Osteocyte (in vitro differentiated cells): ENCODE measurements around the gene PRKCZ. TPM values are rescaled to one million over a fixed set of nuclear protein-coding genes. Genes with fewer than 3 reads are reported as not detected.

Experiments used
- DNase-seq: peaks from one replicate; pipeline ENCODE4 v3.0.0; 2021; ENCODE audit warnings: mixed read lengths; ENCODE audit not compliant: unreplicated experiment; ENCODE audit errors: extremely low spot score
- H3K27ac Mint-ChIP-seq: one replicate; pipeline ENCODE4 v1.8.0; 2021; ENCODE audit warnings: mild to moderate bottlenecking, mixed read lengths; ENCODE audit not compliant: unreplicated experiment
- H3K27me3 Mint-ChIP-seq: one replicate; pipeline ENCODE4 v1.8.0; 2021; ENCODE audit warnings: mixed read lengths; ENCODE audit not compliant: unreplicated experiment
- H3K36me3 Mint-ChIP-seq: one replicate; pipeline ENCODE4 v1.8.0; 2021; ENCODE audit warnings: mixed read lengths; ENCODE audit not compliant: unreplicated experiment
- H3K4me1 Mint-ChIP-seq: one replicate; pipeline ENCODE4 v1.8.0; 2021; ENCODE audit warnings: mixed read lengths; ENCODE audit not compliant: unreplicated experiment
- H3K4me3 Mint-ChIP-seq: one replicate; pipeline ENCODE4 v1.8.0; 2021; ENCODE audit warnings: mild to moderate bottlenecking, moderate library complexity, mixed read lengths; ENCODE audit not compliant: unreplicated experiment
- H3K9me3 Mint-ChIP-seq: one replicate; pipeline ENCODE4 v1.8.0; 2021; ENCODE audit warnings: mixed read lengths; ENCODE audit not compliant: unreplicated experiment
- total RNA-seq: library from RNA; stranded (reverse); gene quantifications from 2 replicates; pipeline ENCODE4 v1.2.1, GENCODE V29; 2021
- TF ChIP-seq, protein P1 (sequence below): fragments of 200-600 bp; sonication (generic); IDR thresholded peaks from 2 replicates; pipeline ENCODE4 v1.5.0; 2021; ENCODE audit warnings: antibody characterized with exemption, mild to moderate bottlenecking, moderate library complexity

PRKCZ gene
- total RNA-seq, 1 donor from 2014 or later: 3.1 TPM

DNA sequence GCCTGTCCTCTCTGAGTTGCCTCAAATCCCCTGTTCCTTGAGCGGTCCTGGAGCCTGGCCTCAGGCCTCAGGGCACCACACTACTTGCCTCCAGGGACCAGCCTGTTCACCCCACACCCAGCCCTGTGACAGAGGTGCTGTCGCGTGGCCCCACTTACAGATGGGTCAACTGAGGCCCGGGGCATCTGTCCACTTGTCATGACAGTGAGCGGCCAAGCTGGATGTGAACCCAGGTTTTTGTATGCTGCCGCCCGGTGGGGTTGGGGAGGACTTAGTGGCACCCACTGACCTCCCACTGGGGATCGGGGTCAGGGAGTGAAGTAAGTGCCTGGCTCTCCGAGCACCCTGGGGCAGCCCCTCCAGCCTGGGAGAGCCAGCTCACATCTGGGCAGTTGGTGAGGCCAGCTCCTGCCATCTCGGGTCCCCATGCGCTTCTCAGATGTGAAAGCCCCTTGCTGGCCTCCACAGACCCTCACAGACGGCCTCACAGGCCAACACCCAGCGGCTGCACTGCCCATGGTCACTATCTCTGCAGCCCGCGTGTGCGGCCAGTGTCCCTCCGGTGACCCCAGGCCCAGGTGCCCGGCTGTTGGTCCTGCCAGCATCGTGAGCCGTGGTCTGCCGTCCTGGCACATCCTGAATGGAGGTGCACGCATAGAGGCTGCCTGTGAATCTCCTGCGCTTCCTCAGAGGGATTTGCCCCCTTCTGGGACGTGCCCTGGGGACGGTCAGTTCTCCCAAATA is 153.6 kb downstream of the PRKCZ start:
- Mint-ChIP-seq H3K27ac (no peak overlapping the region), H3K9me3 (no peaks in the 10 kb centered on the region), H3K4me1 (peaks cover 41% of the 10 kb centered on the region), H3K36me3 (no peaks in the 10 kb centered on the region), H3K27me3 (no peaks in the 10 kb centered on the region), H3K4me3 (no peak overlapping the region)
- no peak for DNase-seq
- TF ChIP-seq, protein P1, sequence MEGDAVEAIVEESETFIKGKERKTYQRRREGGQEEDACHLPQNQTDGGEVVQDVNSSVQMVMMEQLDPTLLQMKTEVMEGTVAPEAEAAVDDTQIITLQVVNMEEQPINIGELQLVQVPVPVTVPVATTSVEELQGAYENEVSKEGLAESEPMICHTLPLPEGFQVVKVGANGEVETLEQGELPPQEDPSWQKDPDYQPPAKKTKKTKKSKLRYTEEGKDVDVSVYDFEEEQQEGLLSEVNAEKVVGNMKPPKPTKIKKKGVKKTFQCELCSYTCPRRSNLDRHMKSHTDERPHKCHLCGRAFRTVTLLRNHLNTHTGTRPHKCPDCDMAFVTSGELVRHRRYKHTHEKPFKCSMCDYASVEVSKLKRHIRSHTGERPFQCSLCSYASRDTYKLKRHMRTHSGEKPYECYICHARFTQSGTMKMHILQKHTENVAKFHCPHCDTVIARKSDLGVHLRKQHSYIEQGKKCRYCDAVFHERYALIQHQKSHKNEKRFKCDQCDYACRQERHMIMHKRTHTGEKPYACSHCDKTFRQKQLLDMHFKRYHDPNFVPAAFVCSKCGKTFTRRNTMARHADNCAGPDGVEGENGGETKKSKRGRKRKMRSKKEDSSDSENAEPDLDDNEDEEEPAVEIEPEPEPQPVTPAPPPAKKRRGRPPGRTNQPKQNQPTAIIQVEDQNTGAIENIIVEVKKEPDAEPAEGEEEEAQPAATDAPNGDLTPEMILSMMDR: no peak

DNA sequence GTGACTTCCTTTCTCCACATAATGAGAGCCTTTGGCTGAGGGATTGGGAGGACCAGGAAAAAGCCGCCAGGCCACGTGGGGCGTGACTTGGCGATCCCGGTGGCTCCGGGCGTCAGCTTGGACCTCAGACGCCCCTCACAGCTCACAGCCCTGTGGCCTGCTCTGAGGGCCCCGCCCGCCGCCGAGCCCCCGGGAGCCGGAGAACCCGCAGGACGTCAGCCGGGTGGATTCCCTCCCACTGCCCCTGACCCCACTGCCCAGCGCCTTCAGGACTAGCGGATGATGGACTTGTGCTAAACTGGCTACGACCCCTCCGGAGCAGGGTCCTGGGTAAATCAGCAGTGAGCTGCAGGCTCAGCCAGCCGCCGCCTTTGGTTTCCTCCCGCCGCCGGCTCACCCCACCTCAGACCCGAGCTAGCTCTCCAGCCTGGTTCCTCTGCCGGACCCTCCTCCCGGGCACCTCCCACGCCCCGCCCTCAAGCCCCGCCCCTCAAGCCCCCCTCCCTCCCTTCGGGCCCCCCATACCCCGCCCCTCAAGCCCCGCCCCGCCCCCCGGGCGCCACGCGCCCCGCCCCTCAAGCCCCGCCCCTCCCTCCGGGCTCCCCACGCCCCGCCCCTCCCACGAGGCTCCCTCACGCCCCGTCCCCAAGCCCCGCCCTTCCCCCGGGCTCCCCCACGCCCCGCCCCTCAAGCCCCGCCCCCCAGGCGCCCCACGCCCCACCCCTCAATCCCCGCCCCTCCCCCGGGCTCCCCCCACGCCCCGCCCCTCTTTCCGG is 154.4 kb downstream of the PRKCZ start:
- TF ChIP-seq, protein P1: no peak
- DNase-seq: no peak
- Mint-ChIP-seq H3K9me3 (no peaks in the 10 kb centered on the region), H3K36me3 (no peaks in the 10 kb centered on the region), H3K4me1 (peaks cover 43% of the 10 kb centered on the region), H3K27me3 (no peaks in the 10 kb centered on the region), H3K4me3 (peak overlapping the region; percentile 71), H3K27ac (no peak overlapping the region)

DNA sequence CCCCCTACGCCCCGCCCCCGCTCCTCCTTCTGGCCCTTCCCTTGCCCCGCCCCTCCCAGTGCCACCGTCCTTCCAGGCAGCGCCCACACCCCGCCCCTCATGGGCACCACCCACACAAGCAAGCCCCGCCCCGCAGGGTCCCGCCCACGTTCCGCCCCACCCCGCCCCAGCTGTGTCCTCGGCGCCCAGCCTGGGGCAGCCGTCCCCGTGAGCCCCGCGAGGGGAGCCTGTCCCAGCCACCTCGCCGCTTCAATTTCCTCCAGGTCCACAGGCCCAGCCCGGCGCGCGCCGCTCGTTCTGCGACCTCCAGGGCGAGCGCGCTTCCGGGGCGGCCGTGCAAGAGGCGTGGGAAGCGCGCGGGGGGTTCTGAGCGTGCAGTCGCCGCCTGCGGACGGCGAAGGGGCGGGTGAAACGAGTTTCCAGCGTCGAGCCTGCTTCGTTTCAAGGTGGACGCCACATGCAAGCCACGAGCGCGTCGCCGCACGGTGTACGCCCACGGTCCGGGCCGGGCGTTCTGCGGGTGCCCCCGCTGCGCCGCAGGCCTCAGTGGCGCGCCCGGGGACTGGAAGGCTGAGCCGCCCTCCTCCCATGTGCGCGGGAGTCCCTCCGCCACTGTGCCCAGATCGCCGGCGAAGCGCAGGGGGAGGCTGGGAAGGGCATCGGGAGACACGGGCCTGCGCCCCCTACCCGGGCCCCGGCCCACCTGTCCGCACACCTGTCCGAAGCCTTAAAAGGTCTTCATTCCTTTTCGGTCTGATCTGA is 155.2 kb downstream of the PRKCZ start:
- Mint-ChIP-seq H3K27ac (no peak overlapping the region), H3K4me1 (peaks cover 46% of the 10 kb centered on the region), H3K4me3 (no peak overlapping the region), H3K27me3 (no peaks in the 10 kb centered on the region), H3K9me3 (no peaks in the 10 kb centered on the region), H3K36me3 (no peaks in the 10 kb centered on the region)
- DNase-seq: peak; percentile 98
- TF ChIP-seq, protein P1: no peak

DNA sequence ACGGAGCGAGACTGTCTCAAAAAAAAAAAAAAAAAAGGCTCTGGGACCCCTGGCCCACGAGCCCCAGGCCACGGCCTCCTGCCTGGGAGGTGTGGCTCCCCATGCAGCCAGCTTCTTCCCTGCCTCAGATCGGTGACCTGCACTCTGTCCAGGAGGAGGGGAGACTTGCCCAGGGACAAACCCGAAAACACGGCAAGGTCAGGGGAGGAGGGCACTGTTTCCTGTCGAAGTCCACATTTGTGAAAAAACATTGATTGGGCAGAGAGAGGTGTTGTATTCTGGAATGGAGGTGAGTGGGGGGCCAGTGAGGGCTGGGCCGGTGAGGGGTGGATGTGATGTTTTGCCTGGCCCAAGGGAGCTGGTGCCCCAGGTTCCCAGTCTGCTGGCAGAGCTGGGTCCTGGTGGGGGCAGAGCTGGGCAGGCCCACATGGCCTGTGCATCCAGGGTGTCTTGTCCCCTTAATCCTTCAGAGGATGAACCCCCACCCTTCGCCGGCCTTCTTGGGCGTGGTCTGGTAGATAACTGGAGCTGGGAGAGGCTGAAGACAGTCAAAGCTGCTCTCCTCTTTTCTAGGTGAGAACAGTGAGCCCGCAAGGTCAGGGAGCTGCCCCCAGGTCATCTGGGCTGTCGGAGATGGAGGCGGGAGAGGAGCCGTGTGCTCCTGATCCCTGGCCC is 156.7 kb downstream of the PRKCZ start:
- H3K27me3 Mint-ChIP-seq: no peaks in the 10 kb centered on the region
- TF ChIP-seq, protein P1: no peak
- no peak overlapping the region for H3K4me3 Mint-ChIP-seq
- peaks cover 47% of the 10 kb centered on the region for H3K4me1 Mint-ChIP-seq
- peak; percentile 81 for DNase-seq
- no peaks in the 10 kb centered on the region for H3K36me3 Mint-ChIP-seq
- H3K9me3 Mint-ChIP-seq: no peaks in the 10 kb centered on the region
- peak overlapping the region; percentile 73 for H3K27ac Mint-ChIP-seq
